B cell (primary cell): ENCODE measurements around the gene LARP4. TPM values are rescaled to one million over a fixed set of nuclear protein-coding genes. Genes with fewer than 3 reads are reported as not detected.

Experiments used
- ATAC-seq: fragments of 200-7000 bp; cut with Tn5 transposase; one replicate; pipeline ENCODE4 v1.10.0; 2021; ENCODE audit warnings: low read depth, mild to moderate bottlenecking, moderate number of reproducible peaks, moderate library complexity
- CTCF ChIA-PET: fragments of 350-600 bp; sonication (Branson Sonifier 250); formaldehyde crosslinking; loops from one replicate; lab custom pipeline; 2021; ENCODE audit warnings: antibody characterized with exemption, inconsistent platforms; lab: Charles Lee
- POLR2A ChIA-PET: fragments of 350-600 bp; sonication (Branson Sonifier 250); formaldehyde crosslinking; loops from one replicate; lab custom pipeline; 2021; ENCODE audit warnings: antibody characterized with exemption; lab: Charles Lee
- DNase-seq: peaks from one replicate; pipeline ENCODE4 v3.0.0; 2013
- H2AFZ ChIP-seq: 2 replicates; pipeline ENCODE4 v1.6.1; 2012; ENCODE audit warnings: mild to moderate bottlenecking, low read depth, low read length; ENCODE audit not compliant: insufficient read depth, poor library complexity, severe bottlenecking
- H3K27ac ChIP-seq, 2 donors: 1 replicate in 1 of 2; 2 replicates in 1 of 2; pipeline ENCODE4 v1.5.1; 2012 to 2013; ENCODE audit warnings: low read length in 2 of 2, mild to moderate bottlenecking in 2 of 2, moderate library complexity in 1 of 2
- H3K27me3 ChIP-seq, 4 experiments: fragments of 200-600 bp in 1 of 4; sonication (generic) in 1 of 4; replicated peaks in 1 of 4; 1 replicate in 2 of 4; 2 replicates in 2 of 4; pipeline versions ENCODE4 v1.6.1 to v1.7.0; 2013 to 2016; ENCODE audit warnings: low read length in 3 of 4, mild to moderate bottlenecking in 2 of 4, mixed read lengths in 1 of 4, moderate library complexity in 1 of 4; ENCODE audit not compliant: insufficient read depth in 4 of 4, control insufficient read depth in 3 of 4; ENCODE audit errors: control extremely low read depth in 1 of 4
- H3K36me3 ChIP-seq, 2 experiments: replicated peaks in 1 of 2; 1 replicate in 1 of 2; 2 replicates in 1 of 2; pipeline versions ENCODE4 v1.6.1 to v1.7.1; 2013; ENCODE audit warnings: low read length in 1 of 2; ENCODE audit not compliant: insufficient read depth in 2 of 2, control insufficient read depth in 1 of 2; ENCODE audit errors: control extremely low read depth in 1 of 2, extremely low read depth in 1 of 2
- H3K4me1 ChIP-seq, 2 donors: fragments of 200-600 bp in 1 of 2; sonication (generic) in 1 of 2; 1 replicate in 1 of 2; 2 replicates in 1 of 2; pipeline versions ENCODE4 v1.5.1 to v1.6.1; 2013 to 2017; ENCODE audit warnings: low read length in 2 of 2; ENCODE audit not compliant: control insufficient read depth in 2 of 2, insufficient read depth in 2 of 2
- H3K4me2 ChIP-seq: replicated peaks from 2 replicates; pipeline ENCODE3; 2012; ENCODE audit warnings: mild to moderate bottlenecking, low read depth, low read length; ENCODE audit not compliant: poor library complexity, severe bottlenecking
- H3K4me3 ChIP-seq, 5 experiments: fragments of 200-600 bp in 1 of 5; sonication (generic) in 1 of 5; 1 replicate in 3 of 5; 2 replicates in 2 of 5; pipeline versions ENCODE4 v1.5.1 to v1.7.0; 2011 to 2016; ENCODE audit warnings: low read length in 4 of 5, mild to moderate bottlenecking in 4 of 5, low read depth in 2 of 5, control low read depth in 1 of 5, moderate library complexity in 1 of 5; ENCODE audit not compliant: insufficient read depth in 1 of 5; ENCODE audit errors: control extremely low read depth in 1 of 5, extremely low read depth in 1 of 5
- H3K79me2 ChIP-seq: fragments of 200-600 bp; sonication (generic); one replicate; pipeline ENCODE4 v1.6.0; 2016; ENCODE audit warnings: low read length; ENCODE audit not compliant: control insufficient read depth, insufficient read depth
- H3K9ac ChIP-seq: fragments of 200-600 bp; sonication (generic); 2 replicates; pipeline ENCODE4 v1.6.1; 2017; ENCODE audit warnings: mild to moderate bottlenecking, low read length, moderate library complexity
- H3K9me3 ChIP-seq, 3 donors: one replicate each; pipeline versions ENCODE4 v1.6.1 to v1.7.1; 2013; ENCODE audit warnings: low read length in 2 of 3; ENCODE audit not compliant: control insufficient read depth in 2 of 3, insufficient read depth in 1 of 3; ENCODE audit errors: control extremely low read depth in 1 of 3
- H4K20me1 ChIP-seq: 2 replicates; pipeline ENCODE4 v1.6.0; 2012; ENCODE audit warnings: mild to moderate bottlenecking, low read length; ENCODE audit not compliant: insufficient read depth, control insufficient read depth, poor library complexity, severe bottlenecking
- H3K27ac Mint-ChIP-seq: one replicate; pipeline ENCODE4 v1.8.0; 2021; ENCODE audit warnings: mixed read lengths
- H3K27me3 Mint-ChIP-seq: one replicate; pipeline ENCODE4 v1.8.0; 2021; ENCODE audit warnings: mixed read lengths
- H3K4me1 Mint-ChIP-seq: one replicate; pipeline ENCODE4 v1.8.0; 2021; ENCODE audit warnings: mixed read lengths
- H3K4me3 Mint-ChIP-seq: one replicate; pipeline ENCODE4 v1.8.0; 2021; ENCODE audit warnings: mixed read lengths
- H3K9me3 Mint-ChIP-seq: one replicate; pipeline ENCODE4 v1.8.0; 2022; ENCODE audit warnings: mixed read lengths; ENCODE audit not compliant: insufficient read depth
- CTCF ChIP-seq: fragments of 200-600 bp; IDR thresholded peaks from one replicate; pipeline ENCODE4 v1.8.0; 2022; ENCODE audit warnings: antibody characterized with exemption, mild to moderate bottlenecking
- EZH2 ChIP-seq: IDR thresholded peaks from 2 replicates; pipeline ENCODE4 v1.6.1; 2012; ENCODE audit warnings: borderline replicate concordance, low read depth, mild to moderate bottlenecking, moderate library complexity, low read length; ENCODE audit not compliant: insufficient read depth, poor library complexity, severe bottlenecking
- WGBS: methylation state at CpG from one replicate; pipeline ENCODE4 v1.1.5; 2013; ENCODE audit warnings: missing lambda C conversion rate; ENCODE audit not compliant: insufficient coverage; 5-methylcytosine and 5-hydroxymethylcytosine counted together
- intact Hi-C: fragments of 100-400 bp; cut with micrococcal nuclease; formaldehyde crosslinking; loops from one replicate; pipeline ENCODE4 v1.10.0; 2022
- polyA plus RNA-seq: library from polyadenylated mRNA; depleted of rRNA; stranded (reverse); fragments of >200 nt; gene quantifications from 2 replicates; pipeline ENCODE4 v1.2.3, GENCODE V29; 2012
- total RNA-seq, 2 donors: library from RNA; stranded (reverse); fragments of 120-200 nt in 1 of 2; gene quantifications; 1 replicate in 1 of 2; 2 replicates in 1 of 2; pipeline versions ENCODE4 v1.2.3 to v1.2.4, GENCODE V29; 2013 to 2022

LARP4 gene
- total and polyA plus RNA-seq, 2 donors (not counting 1 experiment from before 2014, with no cell fraction given), result 5.5 to 48.4 TPM

GRCh38 chr12:50353869-50354593, 46.7 kb upstream of the LARP4 start:
- H3K4me3 Mint-ChIP-seq, result no peak overlapping the region
- Histone ChIP-seq H3K4me1 (no peaks in the 10 kb centered on the region), H3K4me2 (no peak overlapping the region), H3K9me3 (no peaks in the 10 kb centered on the region), H3K79me2 (no peaks in the 10 kb centered on the region), H3K27ac (no peak overlapping the region), H2AFZ (no peak overlapping the region), H3K9ac (no peak overlapping the region), H4K20me1 (no peaks in the 10 kb centered on the region), H3K36me3 (no peaks in the 10 kb centered on the region), H3K4me3 (no peak overlapping the region), H3K27me3 (no peaks in the 10 kb centered on the region)
- TF ChIP-seq EZH2, result no peak
- TF ChIP-seq CTCF, result no peak
- ATAC-seq (no peak), DNase-seq (no peak)
- CTCF ChIA-PET, result no interaction called here
- POLR2A ChIA-PET, result no interaction called here
- H3K27ac Mint-ChIP-seq, result no peak overlapping the region
- WGBS, result 81% methylated on average over 3 of the region's 3 CpGs
- H3K4me1 Mint-ChIP-seq, result no peaks in the 10 kb centered on the region
- no peaks in the 10 kb centered on the region for H3K9me3 Mint-ChIP-seq
- H3K27me3 Mint-ChIP-seq, result no peaks in the 10 kb centered on the region
- intact Hi-C loops, result no loop called here

GRCh38 chr12:50354908-50355307, 45.8 kb upstream of the LARP4 start:
- Histone ChIP-seq H3K4me2 (no peak overlapping the region), H2AFZ (no peak overlapping the region)
- no peak for ATAC-seq

More at GRCh38 chr12:50354908-50355307, 45.8 kb upstream of the LARP4 start:
- Histone ChIP-seq H3K4me1 (no peaks in the 10 kb centered on the region), H4K20me1 (no peaks in the 10 kb centered on the region), H3K9ac (no peak overlapping the region), H3K36me3 (no peaks in the 10 kb centered on the region), H3K79me2 (no peaks in the 10 kb centered on the region), H3K4me3 (no peak overlapping the region), H3K27ac (no peak overlapping the region), H3K9me3 (no peaks in the 10 kb centered on the region), H3K27me3 (no peaks in the 10 kb centered on the region)
- ChIA-PET CTCF (no interaction called here), POLR2A (no interaction called here)
- Mint-ChIP-seq H3K9me3 (no peaks in the 10 kb centered on the region), H3K27me3 (no peaks in the 10 kb centered on the region), H3K4me3 (no peak overlapping the region), H3K4me1 (no peaks in the 10 kb centered on the region), H3K27ac (no peak overlapping the region)
- no peak for DNase-seq
- TF ChIP-seq CTCF, result no peak
- WGBS, result no CpG with 5 or more reads among the region's 2 CpGs
- intact Hi-C loops, result no loop called here
